Type B pancreatic cell (in vitro differentiated cells): ENCODE measurements around the gene PMVK. TPM values are rescaled to one million over a fixed set of nuclear protein-coding genes. Genes with fewer than 3 reads are reported as not detected.

Experiments used
- DNase-seq: peaks from one replicate; pipeline ENCODE4 v3.0.0; 2021; ENCODE audit warnings: mixed read lengths; ENCODE audit not compliant: unreplicated experiment; ENCODE audit errors: extremely low spot score
- H3K27ac Mint-ChIP-seq: 2 replicates; pipeline ENCODE4 v1.8.0; 2021; ENCODE audit warnings: mild to moderate bottlenecking, mixed read lengths
- H3K27me3 Mint-ChIP-seq: 2 replicates; pipeline ENCODE4 v1.8.0; 2021; ENCODE audit warnings: mixed read lengths
- H3K36me3 Mint-ChIP-seq: 2 replicates; pipeline ENCODE4 v1.8.0; 2021; ENCODE audit warnings: mixed read lengths
- H3K4me1 Mint-ChIP-seq: one replicate; pipeline ENCODE4 v1.8.0; 2021; ENCODE audit warnings: mixed read lengths; ENCODE audit not compliant: unreplicated experiment
- H3K4me3 Mint-ChIP-seq: 2 replicates; pipeline ENCODE4 v1.8.0; 2021; ENCODE audit warnings: mild to moderate bottlenecking, mixed read lengths
- H3K9me3 Mint-ChIP-seq: 2 replicates; pipeline ENCODE4 v1.8.0; 2021; ENCODE audit warnings: mixed read lengths
- CTCF ChIP-seq: fragments of 200-600 bp; sonication (generic); conservative IDR thresholded peaks from 2 replicates; pipeline ENCODE4 v1.5.0; 2021; ENCODE audit warnings: antibody characterized with exemption, mild to moderate bottlenecking
- total RNA-seq: library from RNA; stranded (reverse); gene quantifications from 2 replicates; pipeline ENCODE4 v1.2.1, GENCODE V29; 2021; ENCODE audit warnings: low replicate concordance

PMVK gene
- total RNA-seq, 1 donor from 2014 or later: 30.3 TPM

GRCh38 chr1:154937085-154937987 lies 817 bp upstream of the PMVK start:
- Mint-ChIP-seq H3K9me3 (no peaks in the 10 kb centered on the region), H3K27me3 (no peaks in the 10 kb centered on the region), H3K4me3 (peak overlapping the region; percentile 98), H3K36me3 (no peaks in the 10 kb centered on the region), H3K4me1 (peaks cover 37% of the 10 kb centered on the region), H3K27ac (peak overlapping the region; percentile 100)
- TF ChIP-seq CTCF: peak; percentile 50
- peak; percentile 88 for DNase-seq

- Mint-ChIP-seq H3K27ac (peak overlapping the region; percentile 100), H3K4me3 (peak overlapping the region; percentile 98), H3K36me3 (no peaks in the 10 kb centered on the region), H3K4me1 (peaks cover 33% of the 10 kb centered on the region), H3K9me3 (no peaks in the 10 kb centered on the region), H3K27me3 (no peaks in the 10 kb centered on the region)
- no peak for TF ChIP-seq CTCF
- no peak for DNase-seq
These were observed 567 bp downstream of the PMVK start for GRCh38 chr1:154935749-154936554.

DNA sequence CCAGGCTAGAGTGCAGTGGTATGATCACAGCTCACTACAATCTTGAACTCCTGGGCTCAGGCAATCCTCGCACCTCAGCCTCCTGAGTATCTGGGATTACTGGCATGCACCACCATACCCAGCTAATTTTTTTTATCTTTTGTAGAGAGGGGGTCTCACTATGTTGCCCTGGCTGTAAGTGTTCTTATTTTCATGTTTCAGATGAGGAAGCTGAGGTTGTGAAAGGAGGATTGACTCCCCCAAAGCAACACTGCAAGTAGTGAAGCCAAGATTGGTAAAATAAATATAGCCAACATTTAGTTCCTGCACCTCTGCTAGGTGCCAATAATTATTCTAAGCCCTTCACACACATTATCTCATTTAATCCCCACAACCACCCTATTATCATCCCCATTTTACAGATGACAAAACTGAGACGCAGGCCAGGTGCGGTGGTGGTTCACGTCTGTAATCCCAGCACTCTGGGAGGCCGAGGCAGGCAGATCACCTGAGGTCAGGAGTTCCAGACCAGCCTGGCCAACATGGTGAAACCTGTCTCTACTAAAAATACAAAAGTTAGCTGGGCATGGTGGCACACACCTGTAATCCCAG lies 2.1 kb downstream of the PMVK start:
- H3K36me3 Mint-ChIP-seq: no peaks in the 10 kb centered on the region
- H3K9me3 Mint-ChIP-seq: no peaks in the 10 kb centered on the region
- H3K27ac Mint-ChIP-seq: no peak overlapping the region
- peak overlapping the region; percentile 14 for H3K4me3 Mint-ChIP-seq
- TF ChIP-seq CTCF: no peak
- no peak for DNase-seq
- no peaks in the 10 kb centered on the region for H3K27me3 Mint-ChIP-seq
- peaks cover 24% of the 10 kb centered on the region for H3K4me1 Mint-ChIP-seq

DNA sequence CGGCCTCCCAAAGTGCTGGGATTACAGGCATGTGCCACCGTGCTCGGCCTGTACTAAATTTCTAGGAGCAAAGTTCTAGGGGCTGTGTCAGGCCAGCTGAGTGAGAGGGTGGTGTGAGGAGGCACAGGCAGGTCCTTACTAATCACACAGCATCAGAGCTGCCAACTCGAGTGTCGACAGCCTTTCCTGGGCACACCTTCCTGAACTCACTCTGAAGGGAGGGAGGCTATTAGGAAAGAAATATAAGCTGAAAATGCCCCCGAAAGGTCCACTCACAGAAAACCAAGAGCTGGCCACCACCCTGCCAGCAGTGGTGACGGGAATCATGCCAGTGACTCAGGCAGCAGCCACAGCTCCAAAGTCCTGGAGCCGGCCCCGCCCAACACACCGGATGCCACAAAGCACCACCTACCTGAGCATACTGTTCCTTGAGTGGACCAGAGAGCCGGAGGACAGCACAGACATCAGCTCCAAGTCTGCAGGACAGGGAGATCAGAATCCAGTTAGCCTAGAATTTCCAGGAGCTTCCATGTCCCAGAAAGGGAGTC lies 4.5 kb downstream of the PMVK start:
- Mint-ChIP-seq H3K27me3 (no peaks in the 10 kb centered on the region), H3K9me3 (no peaks in the 10 kb centered on the region), H3K27ac (peak overlapping the region; percentile 34), H3K4me1 (peaks cover 4% of the 10 kb centered on the region), H3K4me3 (no peak overlapping the region), H3K36me3 (peaks cover 8% of the 10 kb centered on the region)
- no peak for TF ChIP-seq CTCF
- no peak for DNase-seq

- Mint-ChIP-seq H3K4me1 (no peaks in the 10 kb centered on the region), H3K4me3 (no peak overlapping the region), H3K27ac (no peak overlapping the region), H3K27me3 (no peaks in the 10 kb centered on the region), H3K36me3 (peaks cover 12% of the 10 kb centered on the region), H3K9me3 (no peaks in the 10 kb centered on the region)
- TF ChIP-seq CTCF: no peak
- DNase-seq: no peak
These were observed 10.3 kb downstream of the PMVK start for GRCh38 chr1:154926201-154926600.
